IMR-90 (cell line): ENCODE results near the gene GMEB1.

ENCODE experiments used
- BHLHE40 ChIP-seq: fragments of 150-350 bp; IDR thresholded peaks from 2 replicates; pipeline ENCODE4 v1.6.1; 2016; ENCODE audit warnings: mild to moderate bottlenecking, low read depth, low read length
- CEBPB ChIP-seq: IDR thresholded peaks from 2 replicates; pipeline ENCODE4 v1.6.1; 2012; ENCODE audit warnings: low read depth, low read length, improper control_type of control experiment
- CHD1 ChIP-seq: IDR thresholded peaks from 2 replicates; pipeline ENCODE4 v1.6.1; 2012; ENCODE audit warnings: low read depth, low read length, improper control_type of control experiment
- CTCF ChIP-seq: conservative IDR thresholded peaks from 2 replicates; pipeline ENCODE4 v1.5.1; 2012; ENCODE audit warnings: mild to moderate bottlenecking, low read depth, low read length, improper control_type of control experiment
- ELK1 ChIP-seq: fragments of 150-350 bp; IDR thresholded peaks from 2 replicates; pipeline ENCODE4 v1.6.1; 2016; ENCODE audit warnings: low read depth, mild to moderate bottlenecking, low read length, moderate library complexity, borderline replicate concordance
- MAZ ChIP-seq: IDR thresholded peaks from 2 replicates; pipeline ENCODE4 v1.6.1; 2012; ENCODE audit warnings: low read depth, mild to moderate bottlenecking, low read length, improper control_type of control experiment, moderate library complexity, borderline replicate concordance
- MXI1 ChIP-seq: IDR thresholded peaks from 2 replicates; pipeline ENCODE4 v1.6.1; 2012; ENCODE audit warnings: low read depth, mild to moderate bottlenecking, low read length, moderate library complexity, borderline replicate concordance
- NFE2L2 ChIP-seq: fragments of 150-350 bp; IDR thresholded peaks from 2 replicates; pipeline ENCODE4 v1.6.1; 2016; ENCODE audit warnings: low read depth, mild to moderate bottlenecking, low read length
- POLR2A ChIP-seq: IDR thresholded peaks from 2 replicates; pipeline ENCODE4 v1.6.1; 2012; ENCODE audit warnings: mild to moderate bottlenecking, low read depth, low read length
- RAD21 ChIP-seq: IDR thresholded peaks from 2 replicates; pipeline ENCODE4 v1.6.1; 2012; ENCODE audit warnings: low read length, improper control_type of control experiment
- RCOR1 ChIP-seq: IDR thresholded peaks from 2 replicates; pipeline ENCODE4 v1.6.1; 2012; ENCODE audit warnings: mild to moderate bottlenecking, low read length, improper control_type of control experiment; ENCODE audit not compliant: insufficient replicate concordance
- RFX5 ChIP-seq: IDR thresholded peaks from 2 replicates; pipeline ENCODE4 v1.8.0; 2012; ENCODE audit warnings: low read depth, mild to moderate bottlenecking, low read length, moderate library complexity
- USF2 ChIP-seq: fragments of 150-350 bp; IDR thresholded peaks from 2 replicates; pipeline ENCODE4 v1.6.1; 2017; ENCODE audit warnings: mild to moderate bottlenecking, antibody characterized with exemption, low read length, low read depth

GRCh38 chr1:28766532-28767183 is 98.1 kb downstream of the GMEB1 start:
- TF ChIP-seq CTCF (no peak), POLR2A (no peak), ELK1 (no peak), RAD21 (no peak), CEBPB (peak; percentile 71), MAZ (no peak), MXI1 (no peak), CHD1 (no peak), BHLHE40 (no peak), NFE2L2 (no peak), RFX5 (no peak), RCOR1 (no peak), USF2 (no peak)
